Erythroblast (primary cell): ENCODE measurements around the gene NRG2.

Experiments
- GATA1 ChIP-seq: IDR thresholded peaks from 2 replicates; pipeline ENCODE4 v1.6.1; 2011; ENCODE audit warnings: low read depth, mild to moderate bottlenecking, control low read depth, low read length, moderate library complexity
- POLR2A ChIP-seq: IDR thresholded peaks from 2 replicates; pipeline ENCODE4 v1.6.1; 2011; ENCODE audit warnings: mild to moderate bottlenecking, low read length

- TF ChIP-seq GATA1 (no peak), POLR2A (no peak)
Observed at GRCh38 chr5:139836469-139837208, 206.5 kb downstream of the NRG2 start.
